NOMO-1 treated with dmso at 0.1 percent for 144 hours (cell line): ENCODE data around the gene P2RY14.

Source experiments
- DNase-seq: peaks from one replicate; lab custom pipeline; 2025; ENCODE audit not compliant: unreplicated experiment; lab: John Stamatoyannopoulos, UW

The P2RY14 gene

DNA sequence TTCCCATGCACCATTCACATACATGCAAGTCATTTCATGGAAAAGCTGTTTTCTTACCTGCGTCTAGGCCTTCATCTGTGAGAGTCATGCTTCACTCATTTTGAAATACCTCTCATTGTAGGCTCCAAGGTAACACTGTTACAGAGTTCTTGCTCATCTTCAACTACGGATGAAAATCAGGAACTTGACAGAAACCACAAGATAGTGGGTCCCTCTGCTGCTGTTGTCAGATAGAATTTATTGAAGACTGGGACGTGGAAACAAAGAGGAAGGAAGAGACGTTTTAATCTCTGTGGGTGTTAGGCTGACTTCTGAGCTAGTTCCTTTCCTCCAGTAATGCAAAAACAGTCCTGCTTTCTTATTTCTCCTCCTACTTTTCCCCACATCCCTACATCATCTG lies at the start of gene P2RY14:
Gene P2RY14, minus strand, starts transcription at position 313 of the 400 bp plus-strand sequence. CDS start 64,226 bp downstream, outside the sequence.
- peak; percentile 99 for DNase-seq

DNA sequence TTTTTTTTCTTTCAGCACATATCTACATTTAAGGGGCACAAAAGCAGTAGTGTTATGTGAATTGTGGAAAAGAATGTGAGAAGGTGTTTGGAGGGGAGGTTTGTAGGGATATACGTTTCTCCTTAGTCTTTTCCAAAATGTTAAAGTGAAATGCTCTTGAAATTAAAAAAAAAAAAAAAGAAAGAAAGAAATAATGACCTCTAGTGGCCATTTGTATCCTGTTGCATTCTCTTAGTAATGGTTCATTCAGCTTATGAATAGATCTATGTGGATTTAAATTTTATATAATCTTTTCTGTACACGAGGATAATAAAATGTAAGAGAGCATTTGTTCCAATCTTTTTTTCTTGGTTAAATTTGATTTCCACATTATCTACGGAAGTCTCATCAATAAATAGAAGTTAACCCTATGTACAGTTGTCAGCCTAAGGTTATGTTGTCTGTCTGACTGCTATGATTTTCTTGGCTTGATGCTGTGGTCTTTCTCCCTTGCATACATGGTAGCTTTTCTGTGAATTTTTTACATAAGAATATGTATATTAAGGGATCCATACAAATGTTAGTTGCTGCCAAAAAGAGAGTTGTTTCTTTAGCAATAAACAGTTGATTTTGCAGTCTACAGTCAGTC lies 49.3 kb upstream of the P2RY14 start:
- DNase-seq, result peak; percentile 11

DNA sequence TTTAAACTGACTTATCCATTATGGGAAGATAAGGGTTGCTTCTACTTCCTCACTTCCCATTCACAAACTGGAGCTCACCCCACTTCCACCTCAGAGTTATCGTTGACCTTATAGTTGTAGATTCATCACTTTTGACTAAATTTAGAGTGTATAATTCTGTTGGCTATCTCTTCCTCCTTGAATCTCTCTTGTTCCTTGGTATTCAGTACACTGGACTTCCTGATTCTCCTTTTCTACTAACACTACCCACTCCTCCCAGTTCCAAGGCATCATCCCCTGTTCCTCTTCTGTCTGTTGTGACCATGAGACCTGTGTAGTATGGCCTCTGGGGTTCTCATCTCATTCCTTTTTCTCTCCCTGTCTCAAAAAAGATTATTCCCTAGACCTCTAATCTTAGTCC lies 44.2 kb upstream of the P2RY14 start:
- DNase-seq, result peak; percentile 7

DNA sequence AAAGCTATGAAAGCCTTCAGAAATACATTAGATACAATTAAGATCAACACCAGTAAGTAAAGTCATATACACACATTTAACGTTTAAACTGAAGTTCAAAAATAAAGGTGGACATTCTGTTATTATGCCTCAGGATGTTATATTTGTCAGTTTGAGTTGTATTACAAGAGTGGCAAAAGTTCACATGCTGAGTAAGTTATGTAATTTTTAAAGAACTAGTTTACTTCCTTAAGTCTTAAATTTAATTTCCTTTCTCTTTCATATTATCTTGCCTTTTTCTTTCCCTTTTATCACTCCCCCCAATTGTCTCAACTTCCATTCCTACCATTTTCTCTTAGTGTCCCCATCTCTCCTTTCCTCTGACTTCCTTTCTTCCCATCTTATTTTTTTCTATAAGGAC lies 43.2 kb upstream of the P2RY14 start:
- DNase-seq, result peak; percentile 18

DNA sequence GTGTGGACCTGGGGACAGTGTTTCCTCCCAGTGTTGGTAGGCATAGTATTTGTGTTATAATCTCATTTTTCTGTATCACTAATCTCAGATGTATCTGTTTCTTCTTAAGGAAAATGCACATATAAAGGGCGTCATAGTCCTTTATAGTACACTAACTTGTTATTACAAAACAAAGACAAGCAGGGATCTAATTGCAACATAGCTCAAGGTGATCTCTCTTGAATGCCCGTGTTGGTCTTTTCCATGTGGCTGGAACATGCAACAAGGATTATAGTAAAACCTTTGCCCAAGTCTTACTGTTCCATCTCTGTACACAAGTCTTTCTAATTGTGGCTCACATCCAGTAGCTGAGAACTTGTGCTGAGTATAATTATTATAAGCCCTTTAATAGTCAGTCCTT lies 41.8 kb upstream of the P2RY14 start:
- no peak for DNase-seq

DNA sequence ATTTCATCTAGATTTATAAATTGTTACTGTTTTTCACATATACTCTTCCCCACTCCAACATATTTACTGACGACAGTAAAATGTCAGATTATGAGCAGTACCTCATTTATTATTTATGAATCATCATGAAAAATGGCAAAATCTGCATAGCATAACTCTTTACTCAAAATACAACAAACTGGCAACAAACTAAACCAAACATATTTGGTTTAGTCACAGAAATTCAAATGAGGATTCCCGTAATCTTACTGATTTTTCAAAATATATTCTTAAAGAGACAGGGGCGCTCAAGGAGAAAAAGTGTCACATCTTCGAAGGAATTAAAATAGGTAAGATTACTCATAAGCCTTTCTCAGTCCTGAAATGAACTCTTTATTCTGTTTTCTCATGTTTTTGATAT lies 41.3 kb upstream of the P2RY14 start:
- DNase-seq, result no peak

DNA sequence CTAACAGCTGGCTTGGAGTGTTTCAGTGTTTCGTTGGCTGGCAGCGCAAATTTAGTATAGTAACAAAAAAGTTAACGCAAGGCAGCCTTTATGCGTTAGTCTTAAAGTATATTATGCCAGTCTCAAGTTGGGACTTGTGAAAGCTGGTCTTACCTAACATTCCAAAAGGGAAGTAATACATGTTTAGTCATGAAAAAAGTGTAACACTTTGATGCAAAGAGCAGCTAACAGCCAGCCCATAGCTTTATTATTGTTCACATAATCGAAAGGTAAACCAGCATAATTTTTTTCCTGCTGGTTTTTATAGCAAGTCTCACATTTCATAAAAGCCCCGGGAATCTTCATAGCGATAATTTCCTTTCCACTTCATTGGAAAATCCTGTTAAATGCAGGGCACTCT lies 40.6 kb upstream of the P2RY14 start:
- peak; percentile 41 for DNase-seq

DNA sequence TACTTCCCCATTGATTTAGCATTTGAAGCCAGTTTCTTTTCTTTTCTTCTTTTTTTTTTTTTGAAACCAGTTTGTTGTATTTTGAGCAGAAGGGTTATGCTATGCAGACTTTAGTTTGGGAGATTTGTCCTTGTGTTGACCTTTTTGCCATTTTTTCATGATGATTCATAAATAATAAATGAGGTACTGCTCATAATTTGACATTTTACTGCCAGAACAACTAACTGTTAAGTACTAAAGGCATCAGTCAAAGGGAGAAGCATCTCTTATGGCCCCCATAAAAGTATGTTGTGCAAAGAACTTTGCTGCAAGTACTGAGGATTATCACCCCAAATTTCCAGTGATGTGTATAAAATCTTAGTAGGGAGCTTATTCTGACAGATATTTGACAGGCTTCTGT lies 40.0 kb upstream of the P2RY14 start:
- no peak for DNase-seq

DNA sequence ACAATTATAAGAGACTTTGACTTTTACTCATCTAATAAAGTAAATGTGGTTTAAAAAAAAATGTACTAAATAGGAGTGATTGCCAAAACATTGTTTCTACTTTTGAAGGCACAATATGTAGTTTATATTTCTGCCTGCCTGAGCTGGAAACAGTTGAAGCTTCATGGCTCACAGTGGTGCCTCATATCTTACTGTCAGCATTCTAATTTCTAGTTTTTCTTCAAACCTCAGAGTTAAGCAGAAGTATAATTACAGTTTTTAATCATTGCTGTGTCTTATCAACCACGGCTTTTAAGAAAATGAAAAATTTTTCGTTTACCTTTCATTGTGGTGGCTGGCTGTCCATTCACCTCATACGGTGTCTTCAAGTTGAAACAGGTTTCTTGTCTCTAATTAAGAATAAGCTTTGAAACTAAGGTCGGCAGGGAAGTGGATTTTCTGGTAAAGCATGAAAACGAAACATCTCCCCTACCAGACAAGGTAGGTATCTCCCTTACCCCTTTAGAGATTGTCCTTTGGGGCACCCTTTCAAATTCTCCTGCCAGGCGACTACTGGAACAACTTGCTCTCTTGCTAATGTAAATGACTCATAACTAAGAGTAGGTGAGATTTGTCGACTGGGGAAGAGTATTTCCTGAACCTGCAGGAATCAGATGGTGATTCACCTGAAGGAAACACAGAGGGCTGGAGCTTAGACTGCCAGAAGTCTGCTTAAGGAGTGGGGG lies 38.1 kb upstream of the P2RY14 start, which contains the start of gene GPR87:
Gene GPR87, minus strand, starts transcription at position 554 of the 725 bp plus-strand sequence. CDS start 16,720 bp downstream, outside the sequence.
- no peak for DNase-seq

DNA sequence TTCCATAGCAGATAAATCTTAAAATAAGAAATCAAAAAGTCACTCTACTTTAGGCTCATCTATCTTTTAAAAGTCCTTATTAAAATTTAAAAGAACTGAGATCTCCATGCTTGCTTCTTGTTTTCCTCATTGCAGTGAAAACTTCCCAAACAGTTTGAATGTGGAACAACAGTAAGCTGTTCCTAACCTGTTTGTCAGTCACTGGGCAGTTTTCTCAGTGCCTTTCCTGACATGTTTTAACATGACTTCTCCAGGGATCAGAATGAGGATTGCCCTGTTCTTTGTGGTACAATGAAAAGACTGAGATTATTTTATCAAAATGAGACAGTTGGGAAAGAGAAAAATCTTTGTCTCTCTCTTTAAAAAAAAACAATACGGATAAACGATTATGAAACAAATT lies 37.5 kb upstream of the P2RY14 start:
- DNase-seq, result no peak

DNA sequence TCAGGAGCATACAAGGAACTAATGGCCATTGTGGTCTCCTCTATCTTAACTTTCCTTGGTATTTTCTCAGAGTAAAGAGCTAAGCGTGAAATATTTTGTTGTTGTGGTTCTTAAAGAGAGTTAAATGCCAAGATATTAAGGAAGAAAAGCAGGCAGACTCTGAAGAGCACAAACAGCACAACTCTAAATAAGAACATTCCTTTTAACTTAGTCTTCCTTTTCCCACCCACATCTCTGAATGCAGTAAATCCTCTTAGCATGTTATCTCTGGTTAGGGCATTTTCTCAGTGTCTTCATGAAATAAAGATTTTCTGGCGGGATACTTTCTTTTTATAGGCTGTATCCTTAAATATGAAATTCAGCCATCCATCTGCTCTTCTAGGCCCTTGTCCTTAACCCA lies 36.8 kb upstream of the P2RY14 start:
- no peak for DNase-seq

DNA sequence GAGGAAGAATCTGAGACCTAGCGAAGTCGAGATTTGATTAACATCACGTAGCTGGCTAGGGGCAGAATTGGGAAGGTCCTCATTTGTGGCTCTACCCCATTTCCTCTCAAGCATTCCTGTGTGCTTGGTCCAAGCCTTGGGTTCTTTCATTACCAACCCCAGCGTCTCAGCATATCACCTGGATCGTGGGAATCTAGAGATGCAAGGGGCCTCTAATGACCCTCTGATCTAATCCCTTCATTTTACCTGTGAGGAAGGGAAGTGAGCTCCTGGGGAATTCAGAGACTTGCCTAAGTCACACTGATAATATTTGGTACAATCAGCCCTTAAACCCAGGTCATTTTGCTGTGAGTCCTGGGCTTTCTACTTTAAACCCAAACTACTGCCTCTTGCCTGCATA lies 36.3 kb upstream of the P2RY14 start:
- no peak for DNase-seq

DNA sequence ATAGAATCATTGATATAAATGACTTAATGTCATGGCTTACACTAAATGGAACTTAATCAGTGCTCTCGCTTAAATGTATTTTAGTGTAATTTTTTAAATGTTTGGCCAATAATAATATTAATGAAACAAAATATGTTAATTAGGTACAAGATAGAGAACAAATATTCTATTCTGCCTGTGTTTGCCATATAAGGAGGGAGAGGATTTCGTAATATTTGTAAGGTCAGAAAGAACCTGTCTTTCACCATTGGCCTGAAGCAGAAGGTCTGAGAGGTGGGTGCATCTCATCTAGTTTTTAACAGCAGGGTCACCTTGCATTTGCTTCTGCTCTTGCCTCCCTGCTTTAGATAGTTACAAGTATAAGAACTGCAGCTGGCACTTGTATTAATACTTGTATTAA lies 35.8 kb upstream of the P2RY14 start:
- no peak for DNase-seq

DNA sequence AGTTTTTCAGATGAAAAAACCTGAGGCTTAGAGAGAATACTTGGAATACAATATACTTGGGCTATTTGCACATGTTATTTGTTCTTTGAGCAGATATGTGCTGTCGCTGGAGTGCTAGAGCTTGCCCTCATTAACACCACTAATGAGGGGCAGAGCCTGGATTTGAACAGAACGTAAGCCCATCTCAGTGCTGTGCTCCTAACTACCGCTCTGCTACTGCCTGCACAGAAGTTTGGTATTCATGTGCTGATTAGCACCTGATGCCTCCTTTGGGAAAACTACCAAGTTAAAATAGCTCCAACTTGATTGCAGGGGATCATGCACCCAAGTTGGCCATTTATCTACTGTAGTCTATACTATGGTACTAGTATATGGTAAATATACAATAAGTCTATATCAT lies 34.6 kb upstream of the P2RY14 start:
- DNase-seq, result no peak

DNA sequence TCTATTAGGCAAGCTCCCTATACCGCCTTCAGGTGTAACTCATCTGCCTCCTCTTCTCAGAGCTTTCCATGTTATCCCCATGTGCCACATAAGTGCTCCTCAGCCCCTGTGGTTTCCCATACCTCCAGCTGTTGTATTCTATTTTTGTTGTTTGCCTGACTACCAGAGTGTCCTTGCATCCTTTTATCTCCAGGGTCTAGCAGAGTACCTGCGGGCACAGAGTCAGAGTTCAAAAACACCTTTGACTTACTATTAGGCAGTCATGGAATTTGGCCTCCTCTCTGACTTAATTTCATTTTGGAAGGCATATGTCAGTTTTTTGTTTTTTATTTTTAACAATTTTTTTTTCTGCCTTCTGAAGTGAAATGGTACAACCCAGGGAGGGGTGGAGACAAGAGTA lies 31.2 kb upstream of the P2RY14 start:
- no peak for DNase-seq

DNA sequence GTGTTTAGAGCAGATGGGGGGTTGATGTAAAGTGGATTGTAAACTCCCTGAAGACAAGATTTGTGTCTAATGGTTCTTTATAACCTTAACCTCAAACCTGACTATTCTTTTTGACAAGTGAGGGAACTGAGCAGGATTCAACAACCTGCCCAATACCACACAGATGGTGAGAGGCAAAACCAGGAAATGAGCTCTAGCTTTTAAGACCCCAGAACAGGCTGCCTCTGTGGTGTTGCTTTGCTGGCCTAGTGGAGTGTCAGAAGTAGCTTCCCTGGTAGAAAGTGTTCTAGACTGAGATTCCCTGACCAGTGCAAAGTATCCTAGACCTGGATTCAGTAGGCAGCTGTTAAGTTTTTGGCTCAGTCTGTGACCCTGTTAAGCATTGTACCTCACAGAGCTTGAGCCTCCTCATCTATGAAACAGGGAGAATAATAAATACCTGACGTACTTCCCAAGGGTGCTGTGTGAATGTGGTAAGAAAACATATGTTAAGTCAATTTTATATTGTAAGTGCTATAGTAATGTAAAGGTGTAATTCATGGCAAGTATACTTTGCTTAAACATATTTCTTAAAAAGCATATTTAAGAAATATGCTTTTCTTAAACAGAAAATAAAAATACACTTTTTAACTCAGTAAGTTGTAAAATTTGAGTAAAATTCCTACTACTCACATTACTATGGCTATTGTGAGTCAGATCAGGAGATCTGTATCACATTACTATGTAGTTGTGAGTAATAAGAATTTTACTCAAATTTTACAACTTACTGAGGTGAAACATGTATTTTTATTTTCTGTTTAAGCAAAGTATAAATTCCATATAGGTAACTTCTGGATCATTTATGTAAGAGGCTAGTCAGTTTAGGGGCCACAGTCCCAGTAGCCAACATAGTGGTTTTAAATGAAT lies 29.5 kb upstream of the P2RY14 start:
- no peak for DNase-seq

DNA sequence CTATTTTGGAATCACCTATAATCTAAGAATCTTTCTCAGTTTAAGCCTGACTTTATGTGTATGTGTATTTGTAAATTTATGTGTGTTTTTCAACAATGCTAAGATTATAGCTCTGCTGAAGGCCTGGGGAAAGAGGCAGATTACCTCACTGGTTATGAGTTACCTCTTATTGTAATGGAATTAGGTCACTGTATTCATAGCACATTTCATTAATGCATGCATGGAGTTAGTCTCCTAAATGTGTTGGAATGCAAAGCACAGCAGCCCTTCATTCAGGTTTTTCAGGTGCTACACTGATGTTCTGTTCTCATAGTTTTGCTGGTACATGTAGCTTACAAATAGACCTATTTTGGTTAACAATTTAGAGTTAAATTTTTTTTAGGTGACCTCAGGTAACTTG lies 28.8 kb upstream of the P2RY14 start:
- no peak for DNase-seq

DNA sequence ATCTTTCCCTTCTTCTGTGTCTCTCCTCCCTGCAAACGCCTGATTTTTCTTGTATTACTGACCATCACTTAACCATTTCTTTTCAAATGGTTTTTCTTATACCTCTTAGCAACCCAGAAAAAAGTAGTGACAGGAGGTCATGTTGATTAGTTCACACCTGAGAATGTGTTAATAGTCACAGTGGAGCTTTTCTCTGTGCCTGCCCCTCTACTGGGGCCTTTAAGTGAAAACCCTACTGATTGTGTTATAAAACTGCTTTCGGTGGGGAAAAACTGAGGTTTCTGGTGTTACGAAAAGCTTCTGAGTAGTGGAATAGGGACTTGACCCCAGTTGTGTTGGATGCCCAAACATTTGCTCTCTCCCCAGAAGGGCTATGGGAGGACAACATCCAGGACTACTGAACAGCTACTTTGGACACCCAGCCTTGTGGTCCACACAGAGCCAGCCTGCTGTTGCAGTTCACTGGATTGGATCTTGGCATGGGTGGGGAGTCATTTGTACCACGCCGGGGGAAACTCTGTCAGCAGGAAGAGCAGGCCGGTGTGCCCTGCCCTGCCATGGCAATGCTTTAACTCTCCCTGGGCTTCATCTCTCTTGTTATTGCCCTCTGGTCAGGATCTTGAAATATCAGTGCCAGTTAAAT lies 27.9 kb upstream of the P2RY14 start:
- DNase-seq, result no peak

DNA sequence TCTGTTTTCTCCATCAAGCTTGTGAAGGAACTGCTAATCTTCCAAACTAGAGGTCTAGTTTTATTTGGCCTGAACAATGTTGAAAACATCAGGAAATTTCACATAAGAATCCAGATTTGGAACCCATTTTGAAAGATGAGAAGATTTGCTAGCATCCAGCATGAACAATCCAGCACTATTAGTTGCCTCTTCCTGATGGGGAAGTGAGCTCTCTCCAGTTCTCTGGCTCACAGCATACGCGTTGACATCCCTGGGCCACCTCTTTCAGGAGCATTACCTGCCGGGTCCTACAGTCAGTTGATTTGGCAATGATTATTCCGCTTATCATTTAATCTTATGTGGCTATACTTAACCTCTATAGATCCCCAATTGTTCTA lies 27.4 kb upstream of the P2RY14 start:
- DNase-seq, result no peak

DNA sequence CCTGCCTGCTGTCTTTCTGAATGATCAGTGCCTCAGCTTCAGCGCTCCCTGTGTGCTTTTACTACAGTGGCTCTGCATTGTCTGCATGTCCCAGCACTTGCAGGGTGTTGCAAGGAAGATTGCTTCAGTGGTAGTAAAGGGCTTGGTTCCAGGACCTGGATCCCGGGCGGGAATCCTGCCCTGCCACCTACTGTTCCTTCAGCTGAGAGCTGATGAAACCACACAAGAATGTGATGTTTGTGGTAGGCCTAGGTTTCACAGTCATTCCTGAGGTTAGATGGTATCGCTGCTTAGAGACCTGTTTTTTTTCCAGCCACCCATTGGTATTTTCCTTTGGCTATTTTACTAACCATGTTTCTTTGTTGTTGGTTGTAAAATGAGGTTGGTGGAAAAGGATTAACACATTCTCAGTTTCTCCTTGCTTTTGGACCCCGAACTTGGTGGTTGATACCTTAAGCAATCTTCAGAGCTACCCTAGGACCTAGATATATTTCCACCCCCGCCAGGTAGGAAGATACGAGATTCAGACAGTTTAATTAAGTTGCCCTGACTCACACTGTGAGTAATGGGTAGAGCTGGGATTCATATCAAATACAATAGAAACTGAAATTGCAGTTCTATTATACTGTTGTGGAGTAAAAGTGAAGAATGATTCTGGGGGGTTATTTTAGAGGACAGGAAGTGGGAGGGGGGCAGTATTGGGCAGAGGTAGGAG lies 26.9 kb upstream of the P2RY14 start:
- no peak for DNase-seq

DNA sequence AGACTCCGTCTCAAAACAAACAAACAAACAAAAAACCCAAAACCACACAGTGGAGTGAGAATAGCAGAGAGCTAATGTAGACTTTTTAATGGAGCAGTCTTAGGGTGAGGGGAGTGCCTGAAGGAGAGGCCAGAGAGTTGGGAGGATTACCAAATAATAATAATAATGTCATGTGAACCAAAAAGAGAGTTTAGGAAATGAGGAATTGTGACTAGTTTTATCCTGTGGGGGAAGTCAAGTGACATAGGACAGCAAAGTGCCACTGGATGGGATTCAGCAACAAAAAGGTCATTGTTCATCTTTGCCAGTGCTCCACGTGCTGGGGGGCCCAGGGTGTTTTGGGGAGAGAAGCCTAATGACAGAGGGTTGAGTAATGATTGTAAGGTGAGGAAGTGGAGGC lies 25.4 kb upstream of the P2RY14 start:
- DNase-seq, result no peak
